K562 (cell line): ENCODE results near the gene ANKMY2. TPM values are rescaled to one million over a fixed set of nuclear protein-coding genes. Genes with fewer than 3 reads are reported as not detected.

ENCODE experiments used
- ATAC-seq: fragments of 200-7000 bp; cut with Tn5 transposase; 3 replicates; pipeline ENCODE4 v1.9.1; 2020; ENCODE audit warnings: moderate library complexity
- BruUV-seq: library from RNA; stranded (reverse); fragments of 400-500 nt; replicated peaks from 2 replicates; lab custom pipeline; 2021; lab: Mats Ljungman, UMichigan
- CTCF ChIA-PET: fragments of 300-600 bp; formaldehyde crosslinking; extraction: SDS; loops from one replicate; lab custom pipeline; 2021; ENCODE audit warnings: low intra/inter-chr PET ratio; lab: Yijun Ruan, JAX
- POLR2A ChIA-PET: fragments of 300-600, 350-650 bp; sonication (Branson Sonifier 250); formaldehyde crosslinking; extraction: SDS; loops from one replicate; lab custom pipeline; 2021; ENCODE audit warnings: antibody characterized with exemption, inconsistent platforms; lab: Yijun Ruan, JAX
- DNase-seq, 4 experiments: peaks; one replicate each; pipeline versions ENCODE4 v3.0.0 to v3.0.0-alpha.2; 2011 to 2018; ENCODE audit warnings: low spot score in 3 of 4, mixed read lengths in 3 of 4; ENCODE audit errors: extremely low read depth in 1 of 4
- FAIRE-seq: peaks from 2 replicates; lab custom pipeline; 2011; peaks lifted over from hg19 to GRCh38; lab: Jason Lieb, UNC
- H2AFZ ChIP-seq: 2 replicates; pipeline ENCODE4 v1.6.0; 2011; ENCODE audit warnings: low read depth, low read length, control low read depth, inconsistent platforms
- H3K27ac ChIP-seq: fragments of 200-600 bp; 3 replicates; pipeline ENCODE4 v1.8.0; 2011; ENCODE audit warnings: low read depth, mild to moderate bottlenecking, control low read depth, inconsistent platforms, low read length, moderate library complexity, mixed read lengths; ENCODE audit errors: extremely low read depth
- H3K27me3 ChIP-seq, 2 experiments: fragments of 300-600 bp in 1 of 2; 2 replicates in 1 of 2; 3 replicates in 1 of 2; pipeline versions ENCODE4 v1.6.0 to v1.8.0; 2011; ENCODE audit warnings: inconsistent platforms in 2 of 2, low read length in 2 of 2, mild to moderate bottlenecking in 1 of 2, mixed read lengths in 1 of 2, moderate library complexity in 1 of 2; ENCODE audit not compliant: control insufficient read depth in 2 of 2, insufficient read depth in 2 of 2
- H3K36me3 ChIP-seq: fragments of 300-600 bp; 3 replicates; pipeline ENCODE4 v1.8.0; 2011; ENCODE audit warnings: mild to moderate bottlenecking, low read length, inconsistent platforms; ENCODE audit not compliant: control insufficient read depth, insufficient read depth
- H3K4me1 ChIP-seq, 2 experiments: fragments of 200-600 bp in 1 of 2; replicated peaks in 1 of 2; 2 replicates in 1 of 2; 3 replicates in 1 of 2; pipeline versions ENCODE4 v1.5.1 to v1.8.0; 2011; ENCODE audit warnings: inconsistent platforms in 2 of 2, low read length in 2 of 2, mild to moderate bottlenecking in 1 of 2, mixed read lengths in 1 of 2, moderate library complexity in 1 of 2; ENCODE audit not compliant: control insufficient read depth in 2 of 2, insufficient read depth in 2 of 2
- H3K4me2 ChIP-seq: 2 replicates; pipeline ENCODE4 v1.6.1; 2011; ENCODE audit warnings: low read length, control low read depth, inconsistent platforms, mixed read lengths; ENCODE audit not compliant: insufficient read depth
- H3K4me3 ChIP-seq: fragments of 200-600 bp; sonication (generic), shearing (Covaris generic); 2 replicates; pipeline ENCODE4 v1.5.1; 2016; ENCODE audit warnings: control low read depth, inconsistent platforms
- H3K79me2 ChIP-seq: fragments of 200-600 bp; 3 replicates; pipeline ENCODE4 v1.8.0; 2011; ENCODE audit warnings: low read length, inconsistent platforms; ENCODE audit not compliant: control insufficient read depth, insufficient read depth
- H3K9ac ChIP-seq, 2 experiments: 2 replicates each; pipeline versions ENCODE4 v1.6.0 to v1.6.1; 2011; ENCODE audit warnings: low read depth in 2 of 2, low read length in 2 of 2, control low read depth in 1 of 2, inconsistent platforms in 1 of 2, mild to moderate bottlenecking in 1 of 2, mixed read lengths in 1 of 2; ENCODE audit not compliant: insufficient read depth in 1 of 2
- H3K9me1 ChIP-seq: one replicate; pipeline ENCODE4 v1.6.0; 2011; ENCODE audit warnings: inconsistent platforms, mild to moderate bottlenecking, low read length, moderate library complexity; ENCODE audit not compliant: control insufficient read depth, insufficient read depth
- H3K9me3 ChIP-seq: replicated peaks from 2 replicates; pipeline ENCODE4 v1.5.1; 2011; ENCODE audit warnings: low read depth, low read length, inconsistent platforms; ENCODE audit not compliant: control insufficient read depth, insufficient read depth
- H4K20me1 ChIP-seq: replicated peaks from 2 replicates; pipeline ENCODE4 v1.6.1; 2011; ENCODE audit warnings: low read length, inconsistent platforms, mixed read lengths; ENCODE audit not compliant: control insufficient read depth, insufficient read depth
- CHAMP1 ChIP-seq: fragments of 450-650 bp; IDR thresholded peaks from 2 replicates; pipeline ENCODE4 v1.6.1; 2016; ENCODE audit warnings: mild to moderate bottlenecking
- EP400 ChIP-seq: fragments of 450-650 bp; IDR thresholded peaks from 2 replicates; pipeline ENCODE4 v1.6.1; 2017; ENCODE audit warnings: antibody characterized with exemption, mild to moderate bottlenecking, moderate library complexity
- ESRRA ChIP-seq: fragments of 450-650 bp; IDR thresholded peaks from 2 replicates; pipeline ENCODE4 v1.6.1; 2014; ENCODE audit warnings: low read depth, mild to moderate bottlenecking, moderate library complexity, borderline replicate concordance
- MYC ChIP-seq, 2 experiments: fragments of 250-450 bp in 1 of 2; sonication (Bioruptor Pico) in 1 of 2; IDR thresholded peaks; 2 replicates each; pipeline versions ENCODE4 v1.5.1 to v1.6.1; 2012 to 2021; ENCODE audit warnings: low read depth in 2 of 2, borderline replicate concordance in 1 of 2, improper control_type of control experiment in 1 of 2, low read length in 1 of 2, mild to moderate bottlenecking in 1 of 2, moderate library complexity in 1 of 2
- NCOR1 ChIP-seq: fragments of 450-650 bp; IDR thresholded peaks from 2 replicates; pipeline ENCODE4 v1.6.1; 2016; ENCODE audit warnings: mild to moderate bottlenecking, moderate library complexity
- NR4A1 ChIP-seq, 2 experiments: fragments of 250-450 bp in 1 of 2; fragments of 450-650 bp in 1 of 2; sonication (Bioruptor Pico) in 1 of 2; IDR thresholded peaks; 2 replicates each; pipeline versions ENCODE4 v1.4.0 to v1.6.1; 2016 to 2020; ENCODE audit warnings: mild to moderate bottlenecking in 2 of 2, missing compliant biosample characterization in 1 of 2, missing genetic modification characterization in 1 of 2, moderate library complexity in 1 of 2
- PKNOX1 ChIP-seq: fragments of 450-650 bp; IDR thresholded peaks from 2 replicates; pipeline ENCODE4 v1.6.1; 2016
- PTRF ChIP-seq: fragments of 450-650 bp; IDR thresholded peaks from 2 replicates; pipeline ENCODE4 v1.6.1; 2016; ENCODE audit warnings: mild to moderate bottlenecking, missing genetic modification characterization, missing compliant biosample characterization
- SMARCE1 ChIP-seq: fragments of 450-650 bp; IDR thresholded peaks from 2 replicates; pipeline ENCODE4 v1.7.1; 2016; ENCODE audit warnings: mild to moderate bottlenecking
- SOX6 ChIP-seq: fragments of 450-650 bp; IDR thresholded peaks from 2 replicates; pipeline ENCODE4 v1.6.1; 2014; ENCODE audit warnings: mild to moderate bottlenecking
- ZNF408 ChIP-seq: fragments of 250-450 bp; sonication (Bioruptor Pico); IDR thresholded peaks from 2 replicates; pipeline ENCODE4 v1.4.0; 2020; ENCODE audit warnings: low read depth, mild to moderate bottlenecking, moderate library complexity
- WGBS: fragments of 100-300 bp; shearing (Covaris generic); methylation state at CpG from one replicate; pipeline ENCODE4 v1.1.6; 2016; ENCODE audit warnings: low coverage, mixed read lengths; ENCODE audit not compliant: insufficient coverage; ENCODE audit errors: missing lambda C conversion rate; 5-methylcytosine and 5-hydroxymethylcytosine counted together
- in situ Hi-C: fragments of 300-500 bp; cut with MboI; formaldehyde crosslinking; loops from 4 replicates; pipeline ENCODE4 v1.15.0; 2018; ENCODE audit warnings: inconsistent platforms, mixed read lengths
- intact Hi-C: fragments of 100-400 bp; cut with micrococcal nuclease; formaldehyde crosslinking; loops from 2 replicates; pipeline ENCODE4 v1.14.2; 2022
- polyA plus RNA-seq, 8 experiments: library from polyadenylated mRNA; depleted of rRNA in 4 of 8; stranded (reverse) in 5 of 8; unstranded in 3 of 8; fragments of >200 nt; fragmentation: Nextera tagmentation in 2 of 8; fragmentation: Illumina TruSeq in 1 of 8; extraction: Ambion mirVana in 2 of 8; extraction: Trizol in 1 of 8; gene quantifications; 2 replicates each; pipeline versions ENCODE4 v1.2.1 to v1.2.3, GENCODE V29; 2011 to 2014; ENCODE audit warnings: inconsistent platforms in 1 of 8, missing spikeins in 1 of 8
- total RNA-seq, 7 experiments: library from RNA; depleted of rRNA in 6 of 7; stranded (reverse); fragments of >200 nt in 6 of 7; fragmentation: Illumina TruSeq in 2 of 7; extraction: Trizol in 2 of 7; gene quantifications; 2 replicates each; pipeline versions ENCODE4 v1.2.1 to v1.2.3, GENCODE V29; 2011 to 2021; ENCODE audit warnings: low replicate concordance in 1 of 7
- TF ChIP-seq, protein P1 (sequence below): fragments of 250-450 bp; sonication (Bioruptor Pico); IDR thresholded peaks from 2 replicates; pipeline ENCODE4 v1.6.1; 2021; ENCODE audit warnings: mild to moderate bottlenecking
- TF ChIP-seq, protein P2 (sequence below): IDR thresholded peaks from 2 replicates; pipeline ENCODE4 v1.6.1; 2011; ENCODE audit warnings: borderline replicate concordance, low read depth, mild to moderate bottlenecking, moderate library complexity, low read length; ENCODE audit not compliant: insufficient read depth, poor library complexity, severe bottlenecking

The ANKMY2 gene
- total and polyA plus RNA-seq, 9 of the 15 experiments (the other 6 are each of a cell fraction or from before 2014, with no cell fraction given): 38.9 to 71.5 (median 48.8) TPM

- H3K27me3 ChIP-seq: no peaks in the 10 kb centered on the region
- no peaks in the 10 kb centered on the region for H3K9me3 ChIP-seq
- POLR2A ChIA-PET: interaction anchor here (0.9 kb wide), 1 partner anchor 141 kb away, joined by 3 read pairs; the partner anchor contains the start of gene CRPPA
- H3K9ac ChIP-seq: no peak overlapping the region
- peak; percentile 18; the same call in 1 of the 3 replicates for ATAC-seq
- no peaks in the 10 kb centered on the region for H3K79me2 ChIP-seq
- H3K4me1 ChIP-seq: no peaks in the 10 kb centered on the region; a peak in 2 of 5 replicates
- peak overlapping the region; percentile 9; the same call in 1 of the 3 replicates for H3K27ac ChIP-seq
- FAIRE-seq: peak; percentile 64
- no peaks in the 10 kb centered on the region for H3K36me3 ChIP-seq
- WGBS: 70% methylated on average over 9 of the region's 9 CpGs
- DNase-seq: peak in 1 of 4 experiments; percentile 28
- 0 out of 2 replicates have a peak overlapping the region, but pooled peaks have one; percentile 4 for H3K4me2 ChIP-seq
- H3K9me1 ChIP-seq: no peaks in the 10 kb centered on the region
- in situ Hi-C loops (loop anchor here (10.0 to 25.0 kb wide), 2 partner anchors 298 to 475 kb away; no protein-coding TSS in a partner anchor), intact Hi-C loops (loop anchor here (5.0 kb wide), 1 partner anchor 70 kb away; no protein-coding TSS in a partner anchor)
- no peak overlapping the region for H3K4me3 ChIP-seq
- H4K20me1 ChIP-seq: no peaks in the 10 kb centered on the region
- BruUV-seq: no TSS peak
- peak overlapping the region; percentile 71 for H2AFZ ChIP-seq
- CTCF ChIA-PET: interaction anchor here (0.6 to 3.3 kb wide), 2 partner anchors 130 to 475 kb away, joined by 3 to 20 read pairs; no protein-coding TSS in a partner anchor
- TF ChIP-seq, protein P1, sequence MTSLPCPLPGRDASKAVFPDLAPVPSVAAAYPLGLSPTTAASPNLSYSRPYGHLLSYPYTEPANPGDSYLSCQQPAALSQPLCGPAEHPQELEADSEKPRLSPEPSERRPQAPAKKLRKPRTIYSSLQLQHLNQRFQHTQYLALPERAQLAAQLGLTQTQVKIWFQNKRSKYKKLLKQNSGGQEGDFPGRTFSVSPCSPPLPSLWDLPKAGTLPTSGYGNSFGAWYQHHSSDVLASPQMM (CRISPR knock-in tag): no peak
- TF ChIP-seq ZNF408 (CRISPR knock-in tag) (no peak), NCOR1 (no peak), ESRRA (peak; percentile 89), NR4A1 (CRISPR knock-in tag; IDR thresholded peaks at IDR 0.05) (no peak), NR4A1 (tag; IDR thresholded peaks at IDR 0.05) (no peak), SMARCE1 (no peak), MYC (IDR thresholded peaks at IDR 0.05; ENCODE audit: low read depth, low read length) (peak; percentile 33; the same call in 1 of the 2 replicates), MYC (CRISPR knock-in tag; IDR thresholded peaks at IDR 0.05; ENCODE audit: borderline replicate concordance, low read depth) (no peak), EP400 (0 out of 2 replicates have a peak, but pooled peaks have one; percentile 18), PKNOX1 (peak; percentile 63), PTRF (tag) (no peak), SOX6 (0 out of 2 replicates have a peak, but pooled peaks have one; percentile 21), CHAMP1 (0 out of 2 replicates have a peak, but pooled peaks have one; percentile 20)
- TF ChIP-seq, protein P2, sequence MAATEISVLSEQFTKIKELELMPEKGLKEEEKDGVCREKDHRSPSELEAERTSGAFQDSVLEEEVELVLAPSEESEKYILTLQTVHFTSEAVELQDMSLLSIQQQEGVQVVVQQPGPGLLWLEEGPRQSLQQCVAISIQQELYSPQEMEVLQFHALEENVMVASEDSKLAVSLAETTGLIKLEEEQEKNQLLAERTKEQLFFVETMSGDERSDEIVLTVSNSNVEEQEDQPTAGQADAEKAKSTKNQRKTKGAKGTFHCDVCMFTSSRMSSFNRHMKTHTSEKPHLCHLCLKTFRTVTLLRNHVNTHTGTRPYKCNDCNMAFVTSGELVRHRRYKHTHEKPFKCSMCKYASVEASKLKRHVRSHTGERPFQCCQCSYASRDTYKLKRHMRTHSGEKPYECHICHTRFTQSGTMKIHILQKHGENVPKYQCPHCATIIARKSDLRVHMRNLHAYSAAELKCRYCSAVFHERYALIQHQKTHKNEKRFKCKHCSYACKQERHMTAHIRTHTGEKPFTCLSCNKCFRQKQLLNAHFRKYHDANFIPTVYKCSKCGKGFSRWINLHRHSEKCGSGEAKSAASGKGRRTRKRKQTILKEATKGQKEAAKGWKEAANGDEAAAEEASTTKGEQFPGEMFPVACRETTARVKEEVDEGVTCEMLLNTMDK: no peak
These were observed 82.9 kb downstream of the ANKMY2 start for GRCh38 chr7:16562456-16563220.
